ENCODE results near the gene ESRRA.

DNA sequence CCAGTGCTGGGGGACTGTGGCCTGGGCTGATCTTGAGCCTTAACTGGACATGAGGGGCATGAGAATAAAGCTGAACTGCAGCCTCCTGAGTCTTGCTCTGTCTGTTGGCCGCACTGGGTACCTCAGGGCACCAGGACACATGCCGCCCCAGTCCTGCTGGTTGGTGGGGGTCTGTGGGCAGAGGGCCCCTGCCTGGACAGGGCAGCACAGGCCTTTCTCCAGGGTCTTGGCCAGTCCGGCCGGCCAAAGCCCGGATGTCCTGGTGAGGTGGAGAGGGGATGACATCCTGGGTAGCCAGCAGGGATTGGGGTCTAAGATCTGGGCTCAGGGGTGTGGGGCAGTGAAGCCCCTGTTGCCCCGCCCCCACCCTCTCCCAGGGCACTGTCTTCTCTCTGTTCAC lies 52.1 kb downstream of the ESRRA start:
- TF ChIP-seq FOXM1 (IDR thresholded peaks at IDR 0.05; ENCODE audit: borderline replicate concordance) = no peak
- TF ChIP-seq HDGF (IDR thresholded peaks at IDR 0.05; ENCODE audit: borderline replicate concordance) = no peak
- no peak for TF ChIP-seq SP1 (IDR thresholded peaks at IDR 0.05)
- TF ChIP-seq, protein P1, sequence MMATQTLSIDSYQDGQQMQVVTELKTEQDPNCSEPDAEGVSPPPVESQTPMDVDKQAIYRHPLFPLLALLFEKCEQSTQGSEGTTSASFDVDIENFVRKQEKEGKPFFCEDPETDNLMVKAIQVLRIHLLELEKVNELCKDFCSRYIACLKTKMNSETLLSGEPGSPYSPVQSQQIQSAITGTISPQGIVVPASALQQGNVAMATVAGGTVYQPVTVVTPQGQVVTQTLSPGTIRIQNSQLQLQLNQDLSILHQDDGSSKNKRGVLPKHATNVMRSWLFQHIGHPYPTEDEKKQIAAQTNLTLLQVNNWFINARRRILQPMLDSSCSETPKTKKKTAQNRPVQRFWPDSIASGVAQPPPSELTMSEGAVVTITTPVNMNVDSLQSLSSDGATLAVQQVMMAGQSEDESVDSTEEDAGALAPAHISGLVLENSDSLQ (IDR thresholded peaks at IDR 0.05) = no peak
- no peak for TF ChIP-seq ELF4 (IDR thresholded peaks at IDR 0.05)
- no peak for TF ChIP-seq CTBP1 (IDR thresholded peaks at IDR 0.05; ENCODE audit: borderline replicate concordance)
- TF ChIP-seq SUZ12 (IDR thresholded peaks at IDR 0.05) = no peak
- TF ChIP-seq FOXK2 (IDR thresholded peaks at IDR 0.05) = no peak
- TF ChIP-seq TARDBP (IDR thresholded peaks at IDR 0.05) = no peak
- no peak for TF ChIP-seq FOXA1 (IDR thresholded peaks at IDR 0.05)
- no peak for TF ChIP-seq LEF1 (IDR thresholded peaks at IDR 0.05; ENCODE audit: borderline replicate concordance)

Measured in HEK293T (cell line).